Limb (tissue), 2 donors: ENCODE data around the gene TLE1.

Experiments used
- DNase-seq, 2 donors: peaks; one replicate each; pipeline ENCODE4 v3.0.0-alpha.2; 2016; ENCODE audit errors: extremely low spot score in 2 of 2

TLE1 gene

GRCh38 chr9:81550207-81550583 is 139.2 kb downstream of the TLE1 start:
- no peak for DNase-seq

- DNase-seq, result no peak
Measured at GRCh38 chr9:81549500-81550206, 139.7 kb downstream of the TLE1 start.

- no peak for DNase-seq
Measured at GRCh38 chr9:81548911-81549310, 140.4 kb downstream of the TLE1 start.

- DNase-seq, result no peak
Measured at GRCh38 chr9:81546489-81546888, 142.9 kb downstream of the TLE1 start.

DNA sequence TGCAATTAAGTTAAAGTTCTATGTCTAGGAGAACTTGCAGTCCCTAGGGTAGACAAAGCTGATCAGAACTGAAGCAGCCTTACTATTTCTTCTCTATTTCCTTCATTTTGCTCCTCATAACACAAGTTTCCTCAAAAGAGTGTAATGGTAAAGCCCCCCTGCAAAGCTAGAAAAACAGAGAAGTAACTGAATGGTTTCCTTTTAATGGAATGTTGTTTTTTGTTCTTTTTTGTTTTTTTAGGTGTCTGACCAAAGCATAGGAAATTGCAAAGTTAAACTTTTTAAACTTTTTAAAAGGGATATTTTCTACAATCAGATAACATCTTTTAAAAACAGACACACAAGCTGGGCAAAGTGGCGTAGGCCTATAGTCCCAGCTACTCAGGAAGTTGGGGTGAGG is 145.7 kb downstream of the TLE1 start:
- DNase-seq, result no peak

- DNase-seq, result no peak
Measured at GRCh38 chr9:81542118-81542889, 147.0 kb downstream of the TLE1 start.

DNA sequence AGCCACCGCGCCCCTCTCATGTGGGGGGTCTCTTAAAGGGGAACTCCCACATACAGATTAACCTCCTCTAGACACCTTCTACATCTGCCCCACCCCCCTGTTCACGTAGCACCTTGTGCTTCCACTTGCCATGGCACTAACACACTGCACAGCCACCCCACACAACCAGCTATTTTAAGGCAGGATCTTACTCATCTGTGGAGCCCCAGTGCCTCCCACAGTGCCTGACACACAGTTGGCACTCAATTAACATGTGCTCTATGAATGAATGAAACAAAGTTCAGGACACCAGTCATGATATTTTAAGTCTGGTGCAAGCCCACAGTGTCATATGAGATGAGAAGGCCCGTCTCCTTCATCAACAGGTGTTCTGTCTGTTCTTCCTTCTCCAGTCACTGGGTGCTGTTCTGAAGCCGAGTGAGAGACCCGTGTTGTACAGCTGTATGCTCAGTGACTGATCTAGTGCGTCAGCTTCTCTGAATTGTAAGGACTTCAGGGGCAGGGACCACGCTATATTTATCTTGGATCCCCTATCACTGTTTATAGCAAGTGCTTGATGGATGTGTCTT is 149.1 kb downstream of the TLE1 start:
- DNase-seq, result no peak

GRCh38 chr9:81539317-81539716 is 150.0 kb downstream of the TLE1 start:
- DNase-seq, result no peak

GRCh38 chr9:81538890-81539289 is 150.5 kb downstream of the TLE1 start:
- no peak for DNase-seq

DNA sequence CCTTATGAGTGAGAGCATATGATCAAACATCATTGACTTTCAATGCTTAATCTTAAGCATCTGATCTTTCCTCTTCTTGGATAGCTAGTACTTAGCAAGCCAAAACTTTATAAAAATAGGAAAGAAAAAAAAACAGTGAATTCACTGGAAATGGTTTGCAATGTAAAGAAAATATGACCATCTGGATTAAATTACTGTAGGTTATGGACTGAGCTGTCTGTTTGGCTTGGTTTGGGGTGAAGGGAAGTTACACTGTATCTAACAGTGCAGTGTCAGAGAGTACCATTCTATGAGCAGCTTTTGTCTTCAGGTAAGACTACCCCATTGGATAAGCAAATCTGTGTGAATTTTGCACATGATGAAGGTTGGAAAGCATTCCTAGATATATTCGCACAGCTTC is 151.4 kb downstream of the TLE1 start:
- peak in 1 of 2 donors; percentile 49 for DNase-seq

- DNase-seq, result no peak
Measured at GRCh38 chr9:81536242-81537025, 152.9 kb downstream of the TLE1 start.

DNA sequence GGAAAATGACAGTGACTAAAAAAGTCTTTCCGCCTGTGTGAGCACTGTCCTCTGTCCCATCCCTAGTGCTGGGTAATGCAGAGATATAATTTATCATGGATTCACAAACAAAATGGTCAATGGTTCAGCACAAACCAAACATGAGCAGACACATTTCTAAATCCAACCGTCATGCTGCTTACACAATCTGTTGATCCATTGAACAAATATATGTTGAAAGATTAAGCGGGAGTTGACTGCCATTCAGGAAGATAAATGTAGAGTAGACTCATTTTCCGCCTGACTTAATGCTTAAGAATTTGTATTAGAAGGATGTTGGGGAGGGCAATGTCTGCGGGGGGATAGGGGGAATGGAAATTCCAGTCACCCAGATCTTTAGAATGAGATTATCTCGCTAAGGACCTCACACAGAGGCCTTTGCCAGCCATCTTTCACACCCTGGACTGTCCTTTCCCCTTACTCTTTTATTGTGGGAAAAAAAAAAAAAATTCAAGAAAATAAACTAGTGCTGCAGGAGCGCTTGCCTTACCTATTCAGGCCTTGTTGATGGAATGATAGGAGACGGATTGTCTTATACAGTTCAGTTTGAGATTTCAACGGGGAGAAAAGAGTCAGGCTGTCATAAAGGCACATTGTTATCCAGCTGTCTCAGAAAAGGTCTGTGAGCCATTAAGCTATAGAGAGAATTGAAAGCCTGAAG is 153.7 kb downstream of the TLE1 start:
- no peak for DNase-seq

DNA sequence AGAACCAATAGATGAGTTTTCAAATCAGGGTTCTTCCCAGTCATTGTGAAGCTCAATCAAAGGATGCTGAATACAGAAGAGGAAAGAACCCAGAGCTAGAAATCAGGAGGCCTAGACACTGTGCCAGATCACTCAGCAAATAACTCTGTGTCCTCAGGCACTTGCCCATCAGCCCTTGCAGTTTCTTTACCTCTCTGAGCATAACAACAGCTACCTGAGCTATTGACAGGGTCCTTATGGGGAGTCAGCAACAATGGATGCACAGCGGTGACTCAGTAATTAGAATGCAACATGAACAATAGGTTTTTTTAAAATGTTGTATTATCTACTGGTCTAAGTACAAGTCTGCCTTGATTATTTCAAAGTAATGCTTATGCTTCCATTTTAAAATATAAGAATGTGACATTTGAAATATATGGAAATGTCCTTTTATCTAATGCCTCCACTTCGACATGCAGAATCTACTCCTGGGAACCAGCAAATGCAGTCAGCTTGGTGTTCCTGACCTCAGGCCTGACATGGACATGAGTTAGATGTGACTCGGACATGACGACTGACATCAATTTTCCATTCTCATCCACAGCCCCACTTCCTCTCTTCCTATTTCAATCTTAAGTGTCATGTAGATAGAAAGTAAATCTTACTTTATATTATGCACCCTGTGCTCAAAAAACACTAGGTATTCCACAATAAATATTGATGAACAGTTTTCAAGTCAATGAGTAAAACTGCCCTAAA is 155.0 kb downstream of the TLE1 start:
- no peak for DNase-seq
